ENCODE measurements around the gene KRTAP4-4.
"Not testable (repeated sequence)": the region's sequence is repeated elsewhere in the genome, so short reads cannot be mapped to it uniquely, and the experiment has no call there.

Gene KRTAP4-4
- 0 reads per million in 2 donors for total RNA-seq

GRCh38 chr17:41160648-41161047 is at the start of gene KRTAP4-4:
Gene KRTAP4-4, minus strand, starts transcription at chr17:41160748. Its CDS starts 57 bp downstream, at chr17:41160691.
- DNase-seq, result no peak

GRCh38 chr17:41199421-41200078 is 39.0 kb upstream of the KRTAP4-4 start:
- no peak for DNase-seq

GRCh38 chr17:41196068-41196467 is 35.5 kb upstream of the KRTAP4-4 start:
- DNase-seq, result no peak

- no peak for DNase-seq
These were observed 29.8 kb upstream of the KRTAP4-4 start for GRCh38 chr17:41190328-41190727.

GRCh38 chr17:41189837-41190318 is 29.3 kb upstream of the KRTAP4-4 start, which contains the start of gene KRTAP9-1:
Gene KRTAP9-1, plus strand, starts transcription at chr17:41189887. Its CDS starts 0 bp downstream, at chr17:41189887.
- DNase-seq, result not testable (repeated sequence)

- no peak for DNase-seq
These were observed 26.3 kb upstream of the KRTAP4-4 start for GRCh38 chr17:41186872-41187271.

- DNase-seq, result no peak
These were observed 24.5 kb upstream of the KRTAP4-4 start for GRCh38 chr17:41185001-41185400.

- no peak for DNase-seq
These were observed 24.0 kb upstream of the KRTAP4-4 start, which contains the start of gene KRTAP4-1 for GRCh38 chr17:41184480-41184961. Gene KRTAP4-1, minus strand, starts transcription at chr17:41184911. Its CDS starts 57 bp downstream, at chr17:41184854.

GRCh38 chr17:41178843-41179616 is 18.5 kb upstream of the KRTAP4-4 start:
- DNase-seq, result no peak

GRCh38 chr17:41178341-41178740 is 17.8 kb upstream of the KRTAP4-4 start:
- no peak for DNase-seq

- DNase-seq, result no peak
These were observed 17.3 kb upstream of the KRTAP4-4 start, which contains the start of gene KRTAP4-2 for GRCh38 chr17:41177727-41178271. Gene KRTAP4-2, minus strand, starts transcription at chr17:41178221. Its CDS starts 57 bp downstream, at chr17:41178164.

GRCh38 chr17:41176744-41177387 is 16.3 kb upstream of the KRTAP4-4 start:
- DNase-seq, result no peak

GRCh38 chr17:41171886-41172285 is 11.3 kb upstream of the KRTAP4-4 start:
- no peak for DNase-seq

GRCh38 chr17:41168121-41168520 is 7.6 kb upstream of the KRTAP4-4 start, which contains the start of gene KRTAP4-3:
Gene KRTAP4-3, minus strand, starts transcription at chr17:41168221. Its CDS starts 49 bp downstream, at chr17:41168172.
- DNase-seq, result no peak

GRCh38 chr17:41167561-41167960 is 7.0 kb upstream of the KRTAP4-4 start:
- DNase-seq, result no peak

GRCh38 chr17:41163828-41164227 is 3.3 kb upstream of the KRTAP4-4 start:
- DNase-seq, result no peak

- not testable (repeated sequence) for DNase-seq
These were observed 358 bp downstream of the KRTAP4-4 start for GRCh38 chr17:41160190-41160589.

- DNase-seq, result no peak
These were observed 6.7 kb downstream of the KRTAP4-4 start for GRCh38 chr17:41153856-41154255.

- DNase-seq, result no peak
These were observed 9.0 kb downstream of the KRTAP4-4 start for GRCh38 chr17:41151525-41151924.

GRCh38 chr17:41150026-41150425 is 10.5 kb downstream of the KRTAP4-4 start:
- DNase-seq, result no peak

- no peak for DNase-seq
These were observed 10.9 kb downstream of the KRTAP4-4 start, which contains the start of gene KRTAP4-5 for GRCh38 chr17:41149652-41149985. Gene KRTAP4-5, minus strand, starts transcription at chr17:41149825. Its CDS starts 58 bp downstream, at chr17:41149767.

- not testable (repeated sequence) for DNase-seq
These were observed 11.4 kb downstream of the KRTAP4-4 start for GRCh38 chr17:41148971-41149651.

Data from activated gamma-delta T cell (primary cell).